Caco-2 (cell line): ENCODE measurements around the gene OSBPL8. TPM values are rescaled to one million over a fixed set of nuclear protein-coding genes. Genes with fewer than 3 reads are reported as not detected.

ENCODE experiments used
- BruUV-seq: library from RNA; stranded (reverse); fragments of 400-500 nt; replicated peaks from 2 replicates; lab custom pipeline; 2021; lab: Mats Ljungman, UMichigan
- CTCF ChIA-PET: fragments of 300-600 bp; sonication (Branson Sonifier 250); formaldehyde crosslinking; loops from one replicate; lab custom pipeline; 2022; ENCODE audit warnings: antibody characterized with exemption; lab: Charles Lee
- POLR2A ChIA-PET: fragments of 300-600 bp; sonication (Branson Sonifier 250); formaldehyde crosslinking; loops from one replicate; lab custom pipeline; 2022; ENCODE audit warnings: antibody characterized with exemption; lab: Charles Lee
- DNase-seq, 2 experiments: peaks; one replicate each; pipeline versions ENCODE4 v3.0.0 to v3.0.0-alpha.2; 2020 to 2022
- H3K27me3 ChIP-seq: replicated peaks from 2 replicates; pipeline ENCODE4 v1.6.0; 2011; ENCODE audit warnings: low read length; ENCODE audit not compliant: control insufficient read depth, insufficient read depth
- H3K36me3 ChIP-seq: 2 replicates; pipeline ENCODE4 v1.5.1; 2011; ENCODE audit warnings: low read length; ENCODE audit not compliant: control insufficient read depth, insufficient read depth
- H3K4me1 ChIP-seq: fragments of 250-450 bp; sonication (Bioruptor Pico); 2 replicates; pipeline ENCODE4 v1.5.1; 2020; ENCODE audit warnings: mild to moderate bottlenecking
- H3K4me3 ChIP-seq: 2 replicates; pipeline ENCODE4 v1.5.1; 2011; ENCODE audit warnings: low read depth, mild to moderate bottlenecking, control low read depth, low read length
- H3K9me3 ChIP-seq: fragments of 250-450 bp; sonication (Bioruptor Pico); 2 replicates; pipeline ENCODE4 v1.5.1; 2020; ENCODE audit warnings: mild to moderate bottlenecking, moderate library complexity
- H3K27ac Mint-ChIP-seq: one replicate; pipeline ENCODE4 v1.8.0; 2022; ENCODE audit warnings: mixed read lengths; ENCODE audit not compliant: unreplicated experiment
- H3K27me3 Mint-ChIP-seq: one replicate; pipeline ENCODE4 v1.8.0; 2022; ENCODE audit warnings: mixed read lengths; ENCODE audit not compliant: insufficient read depth, unreplicated experiment
- H3K36me3 Mint-ChIP-seq: one replicate; pipeline ENCODE4 v1.8.0; 2022; ENCODE audit warnings: mild to moderate bottlenecking, mixed read lengths; ENCODE audit not compliant: insufficient read depth, unreplicated experiment
- H3K4me1 Mint-ChIP-seq: one replicate; pipeline ENCODE4 v1.8.0; 2022; ENCODE audit warnings: low read depth, mixed read lengths; ENCODE audit not compliant: unreplicated experiment
- H3K4me3 Mint-ChIP-seq: one replicate; pipeline ENCODE4 v1.8.0; 2022; ENCODE audit warnings: mild to moderate bottlenecking, moderate library complexity, mixed read lengths; ENCODE audit not compliant: unreplicated experiment
- H3K9me3 Mint-ChIP-seq: one replicate; pipeline ENCODE4 v1.8.0; 2022; ENCODE audit warnings: mixed read lengths; ENCODE audit not compliant: unreplicated experiment
- CTCF ChIP-seq, 2 experiments: fragments of 200-600 bp in 1 of 2; IDR thresholded peaks; 1 replicate in 1 of 2; 2 replicates in 1 of 2; pipeline versions ENCODE4 v1.5.1 to v1.8.0; 2011 to 2022; ENCODE audit warnings: antibody characterized with exemption in 1 of 2, control low read depth in 1 of 2, inconsistent platforms in 1 of 2, low read depth in 1 of 2, low read length in 1 of 2, mild to moderate bottlenecking in 1 of 2, moderate library complexity in 1 of 2; ENCODE audit not compliant: insufficient read depth in 1 of 2, severe bottlenecking in 1 of 2, unreplicated experiment in 1 of 2
- intact Hi-C: fragments of 100-400 bp; cut with micrococcal nuclease; formaldehyde crosslinking; loops from one replicate; pipeline ENCODE4 v1.10.0; 2022; ENCODE audit not compliant: unreplicated experiment
- total RNA-seq: library from RNA; stranded (reverse); gene quantifications from 2 replicates; pipeline ENCODE4 v1.2.3, GENCODE V29; 2022

Gene OSBPL8
- total RNA-seq, 1 experiment from 2014 or later: 50.0 TPM

GRCh38 chr12:76569685-76570604 lies 10.4 kb upstream of the OSBPL8 start:
- no peak for TF ChIP-seq CTCF (IDR thresholded peaks at IDR 0.05; ENCODE audit: insufficient read depth in 1 of 2, low read depth in 1 of 2, low read length in 1 of 2, severe bottlenecking in 1 of 2, unreplicated experiment in 1 of 2)
- BruUV-seq: no TSS peak
- CTCF ChIA-PET: no interaction called here
- H3K4me1 ChIP-seq: no peaks in the 10 kb centered on the region
- H3K27me3 ChIP-seq: no peaks in the 10 kb centered on the region
- H3K4me3 Mint-ChIP-seq: no peak overlapping the region
- no peaks in the 10 kb centered on the region for H3K27me3 Mint-ChIP-seq
- no peak for DNase-seq
- peaks cover 8% of the 10 kb centered on the region for H3K4me1 Mint-ChIP-seq
- intact Hi-C loops: no loop called here
- no peaks in the 10 kb centered on the region for H3K36me3 Mint-ChIP-seq
- H3K36me3 ChIP-seq: no peaks in the 10 kb centered on the region
- POLR2A ChIA-PET: no interaction called here
- peaks cover 10% of the 10 kb centered on the region for H3K9me3 Mint-ChIP-seq
- no peaks in the 10 kb centered on the region; the same call in 1 of the 2 replicates for H3K9me3 ChIP-seq
- H3K27ac Mint-ChIP-seq: no peak overlapping the region
- H3K4me3 ChIP-seq: no peak overlapping the region

GRCh38 chr12:76568888-76569551 lies 9.4 kb upstream of the OSBPL8 start:
- intact Hi-C loops: no loop called here
- no peak overlapping the region for H3K4me3 ChIP-seq
- POLR2A ChIA-PET: no interaction called here
- H3K27me3 ChIP-seq: no peaks in the 10 kb centered on the region
- H3K27ac Mint-ChIP-seq: no peak overlapping the region
- no peak for TF ChIP-seq CTCF (IDR thresholded peaks at IDR 0.05; ENCODE audit: insufficient read depth in 1 of 2, low read depth in 1 of 2, low read length in 1 of 2, severe bottlenecking in 1 of 2, unreplicated experiment in 1 of 2)
- no peaks in the 10 kb centered on the region for H3K36me3 ChIP-seq
- H3K36me3 Mint-ChIP-seq: no peaks in the 10 kb centered on the region
- CTCF ChIA-PET: no interaction called here
- H3K4me1 Mint-ChIP-seq: peaks cover 8% of the 10 kb centered on the region
- no peak overlapping the region for H3K4me3 Mint-ChIP-seq
- no peaks in the 10 kb centered on the region; the same call in 1 of the 2 replicates for H3K9me3 ChIP-seq
- H3K9me3 Mint-ChIP-seq: peaks cover 2% of the 10 kb centered on the region
- DNase-seq: no peak
- no peaks in the 10 kb centered on the region for H3K4me1 ChIP-seq
- no TSS peak for BruUV-seq
- no peaks in the 10 kb centered on the region for H3K27me3 Mint-ChIP-seq

- intact Hi-C loops: no loop called here
- H3K9me3 Mint-ChIP-seq: no peaks in the 10 kb centered on the region
- H3K27ac Mint-ChIP-seq: no peak overlapping the region
- H3K36me3 Mint-ChIP-seq: no peaks in the 10 kb centered on the region
- H3K4me3 Mint-ChIP-seq: no peak overlapping the region
- H3K4me1 ChIP-seq: no peaks in the 10 kb centered on the region
- H3K27me3 Mint-ChIP-seq: no peaks in the 10 kb centered on the region
- no peaks in the 10 kb centered on the region for H3K36me3 ChIP-seq
- H3K4me3 ChIP-seq: no peak overlapping the region
- CTCF ChIA-PET: no interaction called here
- no peaks in the 10 kb centered on the region for H3K9me3 ChIP-seq
- no peaks in the 10 kb centered on the region for H3K27me3 ChIP-seq
- no TSS peak for BruUV-seq
- H3K4me1 Mint-ChIP-seq: peaks cover 8% of the 10 kb centered on the region
- POLR2A ChIA-PET: no interaction called here
- no peak for DNase-seq
- TF ChIP-seq CTCF (IDR thresholded peaks at IDR 0.05; ENCODE audit: insufficient read depth in 1 of 2, low read depth in 1 of 2, low read length in 1 of 2, severe bottlenecking in 1 of 2, unreplicated experiment in 1 of 2): no peak
These were observed 8.6 kb upstream of the OSBPL8 start for GRCh38 chr12:76568130-76568529.
